ENCODE data around the gene NPHS2.

Gene NPHS2

DNA sequence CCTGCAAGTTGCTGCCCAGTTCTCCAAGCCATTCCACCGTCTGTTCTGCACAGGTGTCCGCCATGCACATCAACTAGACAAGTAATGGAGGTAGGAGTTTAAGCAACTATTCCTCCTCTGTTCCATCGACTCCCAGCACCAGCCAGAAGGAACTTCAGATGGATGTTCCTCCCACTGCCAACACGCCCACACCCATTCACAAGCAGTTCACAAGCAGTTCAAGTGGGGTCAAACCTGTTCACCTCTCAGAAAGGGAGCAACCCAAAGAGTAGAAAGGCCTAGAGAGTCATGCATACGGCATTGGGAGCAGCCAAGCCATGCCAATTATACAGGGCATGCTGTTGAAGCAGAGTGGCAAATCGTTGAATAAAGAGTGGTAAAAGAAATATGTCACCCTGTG, 11.6 kb upstream of the NPHS2 start:
- no peaks in the 10 kb centered on the region for H3K36me3 ChIP-seq
- no peak overlapping the region for H3K27ac ChIP-seq
- peaks cover 7 to 15% of the 10 kb centered on the region in 2 experiments for H3K4me1 ChIP-seq (ENCODE audit: control insufficient read depth in 1 of 2, insufficient read depth in 1 of 2, low read depth in 1 of 2, low read length in 1 of 2)
- no peak overlapping the region for H3K4me3 ChIP-seq (ENCODE audit: low read depth in 1 of 2, low read length in 1 of 2)
- H3K9me3 ChIP-seq: no peaks in the 10 kb centered on the region
- TF ChIP-seq, protein P1, sequence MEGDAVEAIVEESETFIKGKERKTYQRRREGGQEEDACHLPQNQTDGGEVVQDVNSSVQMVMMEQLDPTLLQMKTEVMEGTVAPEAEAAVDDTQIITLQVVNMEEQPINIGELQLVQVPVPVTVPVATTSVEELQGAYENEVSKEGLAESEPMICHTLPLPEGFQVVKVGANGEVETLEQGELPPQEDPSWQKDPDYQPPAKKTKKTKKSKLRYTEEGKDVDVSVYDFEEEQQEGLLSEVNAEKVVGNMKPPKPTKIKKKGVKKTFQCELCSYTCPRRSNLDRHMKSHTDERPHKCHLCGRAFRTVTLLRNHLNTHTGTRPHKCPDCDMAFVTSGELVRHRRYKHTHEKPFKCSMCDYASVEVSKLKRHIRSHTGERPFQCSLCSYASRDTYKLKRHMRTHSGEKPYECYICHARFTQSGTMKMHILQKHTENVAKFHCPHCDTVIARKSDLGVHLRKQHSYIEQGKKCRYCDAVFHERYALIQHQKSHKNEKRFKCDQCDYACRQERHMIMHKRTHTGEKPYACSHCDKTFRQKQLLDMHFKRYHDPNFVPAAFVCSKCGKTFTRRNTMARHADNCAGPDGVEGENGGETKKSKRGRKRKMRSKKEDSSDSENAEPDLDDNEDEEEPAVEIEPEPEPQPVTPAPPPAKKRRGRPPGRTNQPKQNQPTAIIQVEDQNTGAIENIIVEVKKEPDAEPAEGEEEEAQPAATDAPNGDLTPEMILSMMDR (IDR thresholded peaks at IDR 0.05): no peak
- peaks cover 76% of the 10 kb centered on the region for H3K27me3 ChIP-seq

DNA sequence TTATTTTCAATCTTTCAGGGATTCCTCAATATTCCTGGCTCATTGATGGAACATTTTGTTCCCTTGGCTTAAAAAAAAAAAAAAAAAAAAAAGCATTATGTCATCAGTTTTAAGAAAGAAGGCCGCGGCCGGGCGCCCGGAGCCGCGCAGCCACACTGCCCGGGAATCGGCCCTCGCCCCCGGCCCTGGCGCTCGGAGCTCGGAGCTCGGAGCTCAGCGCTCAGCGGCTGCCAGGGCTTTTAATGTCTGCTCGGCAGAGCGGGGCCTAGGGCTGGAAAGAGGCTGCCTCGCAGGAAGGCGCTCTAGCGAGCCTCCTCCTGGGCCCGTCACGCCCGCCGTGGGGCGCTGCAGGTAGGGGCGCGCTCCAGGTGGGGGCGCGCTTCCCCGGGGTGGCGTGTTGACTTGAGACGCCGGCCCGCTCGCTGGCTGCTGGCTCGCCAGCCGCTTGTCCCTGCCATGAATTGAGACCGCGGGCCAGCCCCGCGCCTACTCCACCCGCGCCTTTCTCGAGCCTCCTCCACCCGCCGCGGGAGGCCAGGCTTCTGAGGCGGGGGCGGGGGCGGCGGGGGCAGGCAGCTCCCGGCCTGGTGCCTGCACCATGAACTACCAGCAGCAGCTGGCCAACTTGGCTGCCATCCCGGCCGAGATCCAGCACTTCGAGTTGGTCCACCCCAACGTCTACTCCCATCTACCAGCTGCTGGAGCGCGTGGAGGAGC, 10.5 kb upstream of the NPHS2 start:
- no peak overlapping the region for H3K27ac ChIP-seq
- no peaks in the 10 kb centered on the region for H3K36me3 ChIP-seq
- H3K4me3 ChIP-seq (ENCODE audit: low read depth in 1 of 2, low read length in 1 of 2): peak overlapping the region in 1 of 2 experiments; percentile 32
- H3K27me3 ChIP-seq: peaks cover 66% of the 10 kb centered on the region
- TF ChIP-seq, protein P1 (IDR thresholded peaks at IDR 0.05): no peak
- H3K9me3 ChIP-seq: no peaks in the 10 kb centered on the region
- peaks cover 5 to 6% of the 10 kb centered on the region in 2 experiments for H3K4me1 ChIP-seq (ENCODE audit: control insufficient read depth in 1 of 2, insufficient read depth in 1 of 2, low read depth in 1 of 2, low read length in 1 of 2)

DNA sequence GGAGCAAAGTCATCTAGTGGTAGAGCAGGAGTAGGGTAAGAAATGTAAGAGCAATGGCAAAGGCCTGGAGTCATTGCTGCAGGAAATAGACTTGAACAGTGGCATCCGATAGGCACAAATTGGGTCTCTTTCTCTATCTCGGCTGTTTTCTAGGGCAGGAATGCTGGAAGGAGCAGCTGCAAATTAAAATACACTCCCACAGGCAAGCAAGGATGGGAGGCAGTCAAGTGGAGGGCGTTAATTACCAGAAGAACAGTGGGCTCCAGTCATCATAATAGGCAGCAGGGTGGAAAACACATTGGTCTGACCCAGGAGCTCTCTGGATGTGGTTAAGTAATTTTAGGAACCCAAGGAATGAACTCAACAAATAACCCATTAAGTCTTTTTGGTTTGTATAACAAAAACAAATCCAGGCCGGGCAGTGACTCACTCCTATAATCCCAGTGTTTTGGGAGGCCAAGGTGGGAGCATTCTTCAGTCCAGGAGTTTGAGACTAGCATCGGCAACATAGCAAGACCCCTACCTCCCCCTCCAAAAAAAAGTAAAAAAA, 8.1 kb upstream of the NPHS2 start:
- TF ChIP-seq, protein P1 (IDR thresholded peaks at IDR 0.05): no peak
- peaks cover 49% of the 10 kb centered on the region for H3K27me3 ChIP-seq
- H3K4me3 ChIP-seq (ENCODE audit: low read depth in 1 of 2, low read length in 1 of 2): no peak overlapping the region
- H3K36me3 ChIP-seq: no peaks in the 10 kb centered on the region
- H3K4me1 ChIP-seq (ENCODE audit: control insufficient read depth in 1 of 2, insufficient read depth in 1 of 2, low read depth in 1 of 2, low read length in 1 of 2): peaks cover 5 to 6% of the 10 kb centered on the region in 2 experiments
- no peak overlapping the region for H3K27ac ChIP-seq
- H3K9me3 ChIP-seq: no peaks in the 10 kb centered on the region

DNA sequence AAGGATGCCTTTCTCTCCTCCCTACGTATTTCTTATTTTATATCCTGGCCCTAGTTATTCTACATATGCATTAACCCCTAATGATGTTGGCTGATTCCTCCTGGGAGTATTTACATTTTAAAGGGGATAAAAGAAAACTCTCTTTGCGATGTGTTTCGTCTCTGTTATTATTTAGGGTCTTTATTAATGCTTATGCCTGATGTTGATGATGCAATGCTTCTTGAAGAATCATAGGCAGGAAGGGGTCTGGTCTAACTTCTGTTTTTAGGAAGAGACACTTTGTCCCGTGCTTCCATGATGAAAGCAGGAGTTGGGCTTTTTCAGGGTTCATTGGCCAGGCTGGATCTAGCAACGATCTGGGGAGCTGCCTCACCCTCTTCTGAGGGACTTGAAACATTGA, 761 bp upstream of the NPHS2 start:
- no peaks in the 10 kb centered on the region for H3K9me3 ChIP-seq
- no peak overlapping the region for H3K4me3 ChIP-seq (ENCODE audit: low read depth in 1 of 2, low read length in 1 of 2)
- H3K36me3 ChIP-seq: no peaks in the 10 kb centered on the region
- no peak overlapping the region for H3K27ac ChIP-seq
- H3K4me1 ChIP-seq (ENCODE audit: control insufficient read depth in 1 of 2, insufficient read depth in 1 of 2, low read depth in 1 of 2, low read length in 1 of 2): peaks cover 0 to 8% of the 10 kb centered on the region in 2 experiments
- TF ChIP-seq, protein P1 (IDR thresholded peaks at IDR 0.05): no peak
- H3K27me3 ChIP-seq: peaks cover 70% of the 10 kb centered on the region

DNA sequence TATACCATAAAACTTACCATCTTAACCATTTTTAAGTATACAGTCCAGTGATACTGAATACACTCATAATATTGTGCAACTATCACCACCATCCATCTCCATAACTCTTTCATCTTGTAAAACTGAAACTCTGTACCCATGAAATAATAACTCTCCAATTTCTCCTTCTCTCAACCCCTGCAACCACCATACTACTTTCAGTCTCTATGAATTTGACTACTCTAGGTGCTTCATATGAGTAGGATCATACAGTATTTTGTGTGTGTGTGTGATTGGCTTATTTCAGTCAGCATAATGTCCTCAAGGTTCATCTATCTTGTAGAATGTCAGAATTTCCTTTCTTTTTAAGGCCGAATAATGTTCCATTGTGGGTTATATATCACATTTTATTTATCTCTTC, 17.7 kb downstream of the NPHS2 start:
- Histone ChIP-seq H3K4me3 (ENCODE audit: low read depth in 1 of 2, low read length in 1 of 2) (no peak overlapping the region), H3K36me3 (no peaks in the 10 kb centered on the region), H3K27me3 (peaks cover 8% of the 10 kb centered on the region), H3K4me1 (ENCODE audit: control insufficient read depth in 1 of 2, insufficient read depth in 1 of 2, low read depth in 1 of 2, low read length in 1 of 2) (no peaks in the 10 kb centered on the region), H3K27ac (no peak overlapping the region), H3K9me3 (no peaks in the 10 kb centered on the region)
- TF ChIP-seq, protein P1 (IDR thresholded peaks at IDR 0.05): no peak

All from neutrophil (primary cell).